H1 (cell line): ENCODE results near the gene GARS1. TPM values are rescaled to one million over a fixed set of nuclear protein-coding genes. Genes with fewer than 3 reads are reported as not detected.

Source experiments
- ASH2L ChIP-seq: fragments of 200-600, 300-600 bp; sonication (generic); IDR thresholded peaks from one replicate; pipeline ENCODE4 v1.7.1; 2017; ENCODE audit warnings: low read length
- BRCA1 ChIP-seq: IDR thresholded peaks from 2 replicates; pipeline ENCODE4 v1.6.1; 2012; ENCODE audit warnings: low read depth, low read length, improper control_type of control experiment
- CHD1 ChIP-seq: IDR thresholded peaks from 2 replicates; pipeline ENCODE4 v1.6.1; 2012; ENCODE audit warnings: low read depth, low read length, improper control_type of control experiment
- CTBP2 ChIP-seq: IDR thresholded peaks from 2 replicates; pipeline ENCODE4 v1.7.0; 2011; ENCODE audit warnings: borderline replicate concordance, mild to moderate bottlenecking, moderate library complexity, mixed read lengths, low read length; ENCODE audit not compliant: insufficient read depth, insufficient read length
- EGR1 ChIP-seq: IDR thresholded peaks from 2 replicates; pipeline ENCODE4 v1.6.1; 2011; ENCODE audit warnings: low read depth, low read length, borderline replicate concordance
- JUN ChIP-seq: IDR thresholded peaks from 2 replicates; pipeline ENCODE4 v1.6.1; 2011; ENCODE audit warnings: low read depth, mild to moderate bottlenecking, improper control_type of control experiment, low read length
- KDM1A ChIP-seq: fragments of 200-600, 300-600 bp; sonication (generic); IDR thresholded peaks from 2 replicates; pipeline ENCODE4 v1.7.1; 2016; ENCODE audit warnings: mild to moderate bottlenecking, low read length, borderline replicate concordance
- MAFK ChIP-seq: IDR thresholded peaks from 2 replicates; pipeline ENCODE4 v1.6.1; 2012; ENCODE audit warnings: low read depth, mild to moderate bottlenecking, improper control_type of control experiment, low read length
- POU5F1 ChIP-seq: IDR thresholded peaks from 2 replicates; pipeline ENCODE4 v1.6.1; 2011; ENCODE audit warnings: low read depth, mild to moderate bottlenecking, low read length, moderate library complexity
- RAD21 ChIP-seq, 2 experiments: IDR thresholded peaks in 1 of 2; conservative IDR thresholded peaks in 1 of 2; 2 replicates each; pipeline ENCODE4 v1.6.1; 2011; ENCODE audit warnings: low read depth in 2 of 2, low read length in 2 of 2, improper control_type of control experiment in 1 of 2, inconsistent platforms in 1 of 2, mild to moderate bottlenecking in 1 of 2, moderate library complexity in 1 of 2
- RFX5 ChIP-seq: IDR thresholded peaks from 2 replicates; pipeline ENCODE4 v1.6.1; 2011; ENCODE audit warnings: low read depth, low read length, improper control_type of control experiment, borderline replicate concordance
- SAP30 ChIP-seq: fragments of 300-600 bp; sonication (generic); IDR thresholded peaks from 2 replicates; pipeline ENCODE4 v1.7.1; 2012; ENCODE audit warnings: low read length, moderate library complexity, mild to moderate bottlenecking, inconsistent platforms; ENCODE audit not compliant: insufficient read depth, insufficient replicate concordance
- SIX5 ChIP-seq: IDR thresholded peaks from 2 replicates; pipeline ENCODE4 v1.6.1; 2011; ENCODE audit warnings: mild to moderate bottlenecking, low read depth, low read length
- SP4 ChIP-seq: IDR thresholded peaks from 2 replicates; pipeline ENCODE4 v1.6.1; 2012; ENCODE audit warnings: low read length, inconsistent platforms
- SRF ChIP-seq: IDR thresholded peaks from 2 replicates; pipeline ENCODE4 v1.6.1; 2011; ENCODE audit warnings: mild to moderate bottlenecking, low read depth, low read length, moderate library complexity
- SUZ12 ChIP-seq: fragments of 200-600 bp; sonication (generic); IDR thresholded peaks from 2 replicates; pipeline ENCODE4 v1.6.1; 2012; ENCODE audit warnings: mild to moderate bottlenecking, inconsistent platforms, low read length, moderate library complexity, mixed read lengths
- TEAD4 ChIP-seq: IDR thresholded peaks from 2 replicates; pipeline ENCODE4 v1.6.1; 2012; ENCODE audit warnings: low read depth, low read length, inconsistent platforms, mixed read lengths
- USF2 ChIP-seq: IDR thresholded peaks from 2 replicates; pipeline ENCODE4 v1.6.1; 2011; ENCODE audit warnings: low read length, improper control_type of control experiment
- polyA plus RNA-seq, 7 experiments: library from polyadenylated mRNA; depleted of rRNA in 3 of 7; stranded (reverse) in 5 of 7; unstranded in 2 of 7; fragments of >200 nt in 5 of 7; fragments of 200-250 nt in 2 of 7; gene quantifications; 1 replicate in 5 of 7; 2 replicates in 1 of 7; 4 replicates in 1 of 7; pipeline versions ENCODE4 v1.2.1 to v1.2.3, GENCODE V29; 2011 to 2013; ENCODE audit warnings: missing spikeins in 2 of 7, mixed read lengths in 2 of 7
- total RNA-seq: library from RNA; stranded (reverse); fragmentation: NEBNext Ultra II Directional; extraction: Animal tissue kit (Norgen Biotek cat#: 25700); gene quantifications from 2 replicates; pipeline ENCODE4 v1.2.1, GENCODE V29; 2021

Gene GARS1
- total and polyA plus RNA-seq, 2 of the 8 experiments (the other 6 are each of a cell fraction or from before 2014, with no cell fraction given): 270 to 476 TPM

DNA sequence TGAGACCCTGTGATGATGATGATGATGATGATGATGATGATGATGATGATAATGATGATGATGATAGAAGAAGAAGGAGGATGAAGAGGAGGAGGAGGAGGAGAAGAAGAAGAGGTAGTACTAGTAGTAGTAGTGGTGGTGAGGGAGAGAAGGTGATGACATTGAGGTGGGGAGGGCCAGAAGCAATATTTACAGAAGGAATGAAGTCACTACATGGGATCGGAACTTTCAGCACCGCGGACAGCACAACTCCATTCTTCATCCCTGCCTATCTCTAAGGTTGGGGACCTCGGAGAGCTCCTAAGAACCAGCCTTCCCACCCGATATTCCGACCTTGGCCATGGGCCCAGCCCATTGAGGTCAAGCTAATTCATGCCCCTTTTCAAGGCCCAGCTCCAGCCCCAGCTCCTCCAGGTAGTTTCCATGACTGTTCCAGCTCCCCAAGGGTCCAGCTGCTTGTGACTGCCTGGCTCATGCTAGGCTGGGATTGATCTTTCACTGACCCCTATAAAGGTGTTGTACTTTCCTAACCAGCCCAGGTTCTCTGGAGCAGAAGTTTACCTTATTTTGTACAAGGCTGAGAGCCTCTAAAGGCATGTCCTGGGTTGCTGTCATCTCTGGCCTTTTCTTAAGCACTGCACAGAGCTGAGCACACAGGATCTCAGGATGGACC lies 77.3 kb downstream of the GARS1 start (continued):
- peak; percentile 77; the same call in 1 of the 2 replicates for TF ChIP-seq TEAD4
- TF ChIP-seq SP4: no peak
- TF ChIP-seq ASH2L: no peak
- TF ChIP-seq JUN: no peak
- TF ChIP-seq USF2: no peak
- no peak for TF ChIP-seq BRCA1
- no peak for TF ChIP-seq CTBP2
- no peak for TF ChIP-seq SUZ12
- TF ChIP-seq POU5F1: no peak
- no peak for TF ChIP-seq RFX5
- TF ChIP-seq EGR1: no peak
- no peak for TF ChIP-seq KDM1A
- no peak for TF ChIP-seq MAFK
- TF ChIP-seq CHD1: no peak
- TF ChIP-seq SAP30: peak; percentile 98
- TF ChIP-seq RAD21 (IDR thresholded peaks at IDR 0.05 in 1 of 2, conservative IDR thresholded peaks at IDR 0.05 in 1 of 2; ENCODE audit: low read depth in 2 of 2, low read length in 2 of 2): no peak; a peak in 1 of 4 replicates
- no peak for TF ChIP-seq SRF
- TF ChIP-seq SIX5: no peak
- TF ChIP-seq, all 59 proteins: peak for 9
